GM12878 (cell line): ENCODE results near the gene RNF44. TPM values are rescaled to one million over a fixed set of nuclear protein-coding genes. Genes with fewer than 3 reads are reported as not detected.

Experiments
- ATAC-seq: fragments of 200-7000 bp; cut with Tn5 transposase; 3 replicates; pipeline ENCODE4 v1.9.1; 2020; ENCODE audit warnings: mild to moderate bottlenecking, moderate library complexity
- BruUV-seq: library from RNA; stranded (reverse); fragments of 400-500 nt; replicated peaks from 2 replicates; lab custom pipeline; 2021; lab: Mats Ljungman, UMichigan
- CTCF ChIA-PET: fragments of 300-600 bp; sonication (Branson Sonifier 250); formaldehyde crosslinking; extraction: SDS; loops from one replicate; lab custom pipeline; 2021; ENCODE audit warnings: inconsistent platforms; lab: Yijun Ruan, JAX
- POLR2A ChIA-PET: fragments of 350-600 bp; formaldehyde crosslinking; extraction: SDS; loops from one replicate; lab custom pipeline; 2021; ENCODE audit warnings: inconsistent platforms; lab: Charles Lee
- RAD21 ChIA-PET: fragments of 300-600 bp; sonication (Branson Sonifier 250); formaldehyde crosslinking; loops from one replicate; lab custom pipeline; 2023; ENCODE audit warnings: antibody characterized with exemption; ENCODE audit not compliant: unreplicated experiment; lab: Charles Lee
- SMC1A ChIA-PET: fragments of 300-600 bp; sonication (Branson Sonifier 250); formaldehyde crosslinking; loops from one replicate; lab custom pipeline; 2023; ENCODE audit not compliant: unreplicated experiment, uncharacterized antibody; lab: Charles Lee
- DNase-seq: peaks from one replicate; pipeline ENCODE4 v3.0.0-alpha.2; 2011; ENCODE audit warnings: low read depth, low spot score
- FAIRE-seq: peaks from 3 replicates; lab custom pipeline; 2011; peaks lifted over from hg19 to GRCh38; lab: Jason Lieb, UNC
- H2AFZ ChIP-seq: 2 replicates; pipeline ENCODE4 v1.6.0; 2011; ENCODE audit warnings: low read depth, low read length, control low read depth; ENCODE audit not compliant: control insufficient read depth
- H3K27ac ChIP-seq: 2 replicates; pipeline ENCODE4 v1.5.1; 2011; ENCODE audit warnings: control low read depth; ENCODE audit not compliant: control insufficient read depth, insufficient read depth
- H3K27me3 ChIP-seq, 2 experiments: replicated peaks in 1 of 2; 2 replicates each; pipeline versions ENCODE4 v1.6.0 to v1.6.1; 2011; ENCODE audit warnings: low read length in 1 of 2; ENCODE audit not compliant: control insufficient read depth in 2 of 2, insufficient read depth in 2 of 2
- H3K36me3 ChIP-seq, 2 experiments: 2 replicates each; pipeline ENCODE4 v1.5.1; 2011; ENCODE audit warnings: low read length in 1 of 2; ENCODE audit not compliant: control insufficient read depth in 2 of 2, insufficient read depth in 2 of 2
- H3K4me1 ChIP-seq: 2 replicates; pipeline ENCODE4 v1.6.1; 2011; ENCODE audit warnings: mild to moderate bottlenecking, low read length, moderate library complexity, mixed read lengths; ENCODE audit not compliant: control insufficient read depth, insufficient read depth
- H3K4me2 ChIP-seq: 2 replicates; pipeline ENCODE4 v1.6.0; 2011; ENCODE audit warnings: control low read depth; ENCODE audit not compliant: control insufficient read depth, insufficient read depth
- H3K4me3 ChIP-seq: fragments of 200-600 bp; sonication (generic); 2 replicates; pipeline ENCODE4 v1.5.1; 2016
- H3K79me2 ChIP-seq: 2 replicates; pipeline ENCODE4 v1.6.0; 2011; ENCODE audit warnings: low read length; ENCODE audit not compliant: control insufficient read depth, insufficient read depth
- H3K9ac ChIP-seq: 2 replicates; pipeline ENCODE4 v1.8.0; 2011; ENCODE audit warnings: low read length, control low read depth, mixed read lengths; ENCODE audit not compliant: control insufficient read depth, insufficient read depth
- H3K9me3 ChIP-seq: replicated peaks from 3 replicates; pipeline ENCODE4 v1.5.1; 2011; ENCODE audit warnings: mild to moderate bottlenecking, low read length; ENCODE audit not compliant: control insufficient read depth, insufficient read depth
- H4K20me1 ChIP-seq: 2 replicates; pipeline ENCODE4 v1.6.0; 2011; ENCODE audit not compliant: control insufficient read depth, insufficient read depth
- BRCA1 ChIP-seq: IDR thresholded peaks from 2 replicates; pipeline ENCODE4 v1.6.1; 2011; ENCODE audit warnings: low read depth, low read length, improper control_type of control experiment
- CEBPZ ChIP-seq: fragments of 150-350 bp; IDR thresholded peaks from 2 replicates; pipeline ENCODE4 v1.6.1; 2016; ENCODE audit warnings: low read depth, low read length
- E4F1 ChIP-seq: fragments of 450-650 bp; IDR thresholded peaks from 2 replicates; pipeline ENCODE4 v1.6.1; 2018; ENCODE audit warnings: borderline replicate concordance, mild to moderate bottlenecking; ENCODE audit not compliant: partially characterized antibody
- IKZF2 ChIP-seq, 2 experiments: fragments of 450-650 bp; IDR thresholded peaks; 2 replicates each; pipeline ENCODE4 v1.6.1; 2017; ENCODE audit warnings: mild to moderate bottlenecking in 2 of 2, moderate library complexity in 2 of 2
- MEF2B ChIP-seq: fragments of 450-650 bp; IDR thresholded peaks from 2 replicates; pipeline ENCODE4 v1.6.1; 2018; ENCODE audit warnings: mild to moderate bottlenecking, moderate library complexity; ENCODE audit not compliant: partially characterized antibody, poor library complexity, severe bottlenecking
- NFYB ChIP-seq: IDR thresholded peaks from 2 replicates; pipeline ENCODE4 v1.6.1; 2011; ENCODE audit warnings: low read depth, mild to moderate bottlenecking, low read length, improper control_type of control experiment, moderate library complexity; ENCODE audit not compliant: insufficient read depth
- PAX8 ChIP-seq: fragments of 450-650 bp; IDR thresholded peaks from 2 replicates; pipeline ENCODE4 v1.6.1; 2017; ENCODE audit warnings: mild to moderate bottlenecking, moderate library complexity
- ZBED1 ChIP-seq: IDR thresholded peaks from 2 replicates; pipeline ENCODE4 v1.6.1; 2016; ENCODE audit warnings: borderline replicate concordance
- WGBS: methylation state at CpG from one replicate; pipeline ENCODE4 v1.1.6; 2016; ENCODE audit warnings: low lambda C conversion rate; ENCODE audit not compliant: insufficient replicate concordance, insufficient coverage; ENCODE audit errors: missing lambda C conversion rate; 5-methylcytosine and 5-hydroxymethylcytosine counted together
- in situ Hi-C: fragments of 300-500 bp; cut with MboI; formaldehyde crosslinking; loops from 9 replicates; pipeline ENCODE4 v1.14.3; 2018; ENCODE audit warnings: mixed read lengths
- intact Hi-C: fragments of 100-400 bp; cut with micrococcal nuclease; formaldehyde crosslinking; loops from one replicate; pipeline ENCODE4 v1.14.2; 2022; ENCODE audit not compliant: unreplicated experiment
- polyA plus RNA-seq, 11 experiments: library from polyadenylated mRNA; depleted of rRNA in 4 of 11; unstranded in 6 of 11; stranded (reverse) in 5 of 11; fragments of >200 nt; fragmentation: Nextera tagmentation in 4 of 11; fragmentation: Illumina TruSeq in 1 of 11; extraction: Ambion mirVana in 4 of 11; extraction: Trizol in 1 of 11; gene quantifications; 1 replicate in 1 of 11; 2 replicates in 10 of 11; pipeline versions ENCODE4 v1.2.1 to v1.2.3, GENCODE V29; 2011 to 2016; ENCODE audit warnings: inconsistent platforms in 2 of 11, missing spikeins in 2 of 11, low read depth in 1 of 11
- total RNA-seq, 4 experiments: library from RNA; depleted of rRNA in 3 of 4; stranded (reverse); fragments of >200 nt in 3 of 4; fragmentation: Illumina TruSeq in 1 of 4; extraction: Trizol in 1 of 4; gene quantifications; 2 replicates each; pipeline versions ENCODE4 v1.2.1 to v1.2.3, GENCODE V29; 2013 to 2021
- TF ChIP-seq, protein P1 (sequence below): fragments of 150-350 bp; IDR thresholded peaks from 2 replicates; pipeline ENCODE4 v1.6.1; 2014; ENCODE audit warnings: mild to moderate bottlenecking, low read depth, low read length
- TF ChIP-seq, protein P2 (sequence below): IDR thresholded peaks from 2 replicates; pipeline ENCODE4 v1.6.1; 2011; ENCODE audit warnings: low read depth, low read length, improper control_type of control experiment, borderline replicate concordance

Gene RNF44
- total and polyA plus RNA-seq, 10 of the 15 experiments (the other 5 are each of a cell fraction or from before 2014, with no cell fraction given): 1.7 to 51.9 (median 7.9) TPM

- no peak for TF ChIP-seq CEBPZ
- no peak for TF ChIP-seq IKZF2 (IDR thresholded peaks at IDR 0.05)
- TF ChIP-seq, all 136 proteins: peak for 0
Measured at GRCh38 chr5:176524987-176525386, 12.2 kb downstream of the RNF44 start (continued).

GRCh38 chr5:176524138-176524537 is 13.1 kb downstream of the RNF44 start:
- Histone ChIP-seq H3K4me2 (no peak overlapping the region), H3K9me3 (no peaks in the 10 kb centered on the region), H4K20me1 (no peaks in the 10 kb centered on the region), H3K36me3 (peaks cover 7 to 15% of the 10 kb centered on the region in 2 experiments; a peak in 3 of 4 replicates), H3K79me2 (no peaks in the 10 kb centered on the region; the same call in 1 of the 2 replicates), H3K27ac (no peak overlapping the region), H2AFZ (no peak overlapping the region), H3K4me3 (no peak overlapping the region), H3K9ac (no peak overlapping the region), H3K27me3 (no peaks in the 10 kb centered on the region), H3K4me1 (peaks cover 2% of the 10 kb centered on the region)
- intact Hi-C loops: no loop called here
- ATAC-seq (no peak), DNase-seq (no peak), FAIRE-seq (no peak)
- RAD21 ChIA-PET: no interaction called here
- TF ChIP-seq ZBED1 (no peak), E4F1 (no peak), PAX8 (no peak), MEF2B (no peak), BRCA1 (no peak), NFYB (no peak)
- TF ChIP-seq, protein P1, sequence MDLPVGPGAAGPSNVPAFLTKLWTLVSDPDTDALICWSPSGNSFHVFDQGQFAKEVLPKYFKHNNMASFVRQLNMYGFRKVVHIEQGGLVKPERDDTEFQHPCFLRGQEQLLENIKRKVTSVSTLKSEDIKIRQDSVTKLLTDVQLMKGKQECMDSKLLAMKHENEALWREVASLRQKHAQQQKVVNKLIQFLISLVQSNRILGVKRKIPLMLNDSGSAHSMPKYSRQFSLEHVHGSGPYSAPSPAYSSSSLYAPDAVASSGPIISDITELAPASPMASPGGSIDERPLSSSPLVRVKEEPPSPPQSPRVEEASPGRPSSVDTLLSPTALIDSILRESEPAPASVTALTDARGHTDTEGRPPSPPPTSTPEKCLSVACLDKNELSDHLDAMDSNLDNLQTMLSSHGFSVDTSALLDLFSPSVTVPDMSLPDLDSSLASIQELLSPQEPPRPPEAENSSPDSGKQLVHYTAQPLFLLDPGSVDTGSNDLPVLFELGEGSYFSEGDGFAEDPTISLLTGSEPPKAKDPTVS: no peak
- TF ChIP-seq, protein P2, sequence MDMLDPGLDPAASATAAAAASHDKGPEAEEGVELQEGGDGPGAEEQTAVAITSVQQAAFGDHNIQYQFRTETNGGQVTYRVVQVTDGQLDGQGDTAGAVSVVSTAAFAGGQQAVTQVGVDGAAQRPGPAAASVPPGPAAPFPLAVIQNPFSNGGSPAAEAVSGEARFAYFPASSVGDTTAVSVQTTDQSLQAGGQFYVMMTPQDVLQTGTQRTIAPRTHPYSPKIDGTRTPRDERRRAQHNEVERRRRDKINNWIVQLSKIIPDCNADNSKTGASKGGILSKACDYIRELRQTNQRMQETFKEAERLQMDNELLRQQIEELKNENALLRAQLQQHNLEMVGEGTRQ: no peak
- in situ Hi-C loops: no loop called here
- CTCF ChIA-PET: no interaction called here
- BruUV-seq: no TSS peak
- POLR2A ChIA-PET: interaction anchor here (0.8 kb wide), 2 partner anchors 9 to 11 kb away, joined by 3 read pairs; no protein-coding TSS in a partner anchor
- SMC1A ChIA-PET: no interaction called here
- 94% methylated on average over 6 of the region's 6 CpGs for WGBS
